ENCODE data around the gene MRPL41. TPM values are rescaled to one million over a fixed set of nuclear protein-coding genes. Genes with fewer than 3 reads are reported as not detected.
"Not testable (repeated sequence)": the region's sequence is repeated elsewhere in the genome, so short reads cannot be mapped to it uniquely, and the experiment has no call there.

MRPL41 gene
- total and polyA plus RNA-seq, 2 experiments from 2014 or later, result 32.8 to 146 TPM

GRCh38 chr9:137535120-137535428, 16.6 kb upstream of the MRPL41 start (continued):
- TF ChIP-seq, protein P1, sequence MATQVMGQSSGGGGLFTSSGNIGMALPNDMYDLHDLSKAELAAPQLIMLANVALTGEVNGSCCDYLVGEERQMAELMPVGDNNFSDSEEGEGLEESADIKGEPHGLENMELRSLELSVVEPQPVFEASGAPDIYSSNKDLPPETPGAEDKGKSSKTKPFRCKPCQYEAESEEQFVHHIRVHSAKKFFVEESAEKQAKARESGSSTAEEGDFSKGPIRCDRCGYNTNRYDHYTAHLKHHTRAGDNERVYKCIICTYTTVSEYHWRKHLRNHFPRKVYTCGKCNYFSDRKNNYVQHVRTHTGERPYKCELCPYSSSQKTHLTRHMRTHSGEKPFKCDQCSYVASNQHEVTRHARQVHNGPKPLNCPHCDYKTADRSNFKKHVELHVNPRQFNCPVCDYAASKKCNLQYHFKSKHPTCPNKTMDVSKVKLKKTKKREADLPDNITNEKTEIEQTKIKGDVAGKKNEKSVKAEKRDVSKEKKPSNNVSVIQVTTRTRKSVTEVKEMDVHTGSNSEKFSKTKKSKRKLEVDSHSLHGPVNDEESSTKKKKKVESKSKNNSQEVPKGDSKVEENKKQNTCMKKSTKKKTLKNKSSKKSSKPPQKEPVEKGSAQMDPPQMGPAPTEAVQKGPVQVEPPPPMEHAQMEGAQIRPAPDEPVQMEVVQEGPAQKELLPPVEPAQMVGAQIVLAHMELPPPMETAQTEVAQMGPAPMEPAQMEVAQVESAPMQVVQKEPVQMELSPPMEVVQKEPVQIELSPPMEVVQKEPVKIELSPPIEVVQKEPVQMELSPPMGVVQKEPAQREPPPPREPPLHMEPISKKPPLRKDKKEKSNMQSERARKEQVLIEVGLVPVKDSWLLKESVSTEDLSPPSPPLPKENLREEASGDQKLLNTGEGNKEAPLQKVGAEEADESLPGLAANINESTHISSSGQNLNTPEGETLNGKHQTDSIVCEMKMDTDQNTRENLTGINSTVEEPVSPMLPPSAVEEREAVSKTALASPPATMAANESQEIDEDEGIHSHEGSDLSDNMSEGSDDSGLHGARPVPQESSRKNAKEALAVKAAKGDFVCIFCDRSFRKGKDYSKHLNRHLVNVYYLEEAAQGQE (IDR thresholded peaks at IDR 0.05; ENCODE audit: unreplicated experiment), result no peak
- no peak for TF ChIP-seq EZH2phosphoT487 (IDR thresholded peaks at IDR 0.05; ENCODE audit: unreplicated experiment)
- no peak for TF ChIP-seq NANOG (IDR thresholded peaks at IDR 0.05; ENCODE audit: borderline replicate concordance)
- no peak for TF ChIP-seq ZNF114 (CRISPR knock-in tag; IDR thresholded peaks at IDR 0.05)

DNA sequence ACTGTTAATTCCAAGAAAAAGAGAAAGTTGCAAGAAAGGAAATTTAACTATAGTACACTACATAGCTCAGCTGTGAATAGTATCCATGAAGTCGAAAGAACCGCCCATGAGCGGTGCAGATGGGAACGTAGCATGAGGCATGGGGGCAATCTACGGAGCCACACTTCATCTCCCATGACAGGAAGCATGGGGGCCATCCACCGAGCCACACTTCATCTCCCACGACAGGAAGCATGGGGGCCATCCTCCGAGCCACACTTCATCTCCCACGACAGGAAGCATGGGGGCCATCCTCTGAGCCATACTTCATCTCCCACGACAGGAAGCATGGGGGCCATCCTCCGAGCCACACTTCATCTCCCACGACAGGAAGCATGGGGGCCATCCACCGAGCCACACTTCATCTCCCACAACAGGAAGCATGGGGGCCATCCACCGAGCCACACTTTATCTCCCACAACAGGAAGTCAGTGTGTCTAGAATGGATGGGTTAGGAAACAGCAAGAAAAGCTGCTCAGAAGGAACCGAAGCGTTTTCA, 15.0 kb upstream of the MRPL41 start:
- H3K4me1 ChIP-seq (ENCODE audit: insufficient read depth); H3K27me3 Mint-ChIP-seq (ENCODE audit: insufficient read depth, low read depth, poor library complexity); H3K27me3 ChIP-seq (ENCODE audit: insufficient read depth); H3K4me3 Mint-ChIP-seq; H3F3A ChIP-seq (replicated peaks; ENCODE audit: low read depth); DNase-seq (ENCODE audit: low spot score); H3K79me2 ChIP-seq (replicated peaks; ENCODE audit: insufficient read depth); H3K36me3 ChIP-seq (ENCODE audit: insufficient read depth); H3K9me2 ChIP-seq (ENCODE audit: insufficient read depth); H3K27ac Mint-ChIP-seq; H2AFZ ChIP-seq; ATAC-seq; H3K4me1 Mint-ChIP-seq; H3K4me3 ChIP-seq; H4K20me1 ChIP-seq (replicated peaks; ENCODE audit: insufficient read depth); H3K27ac ChIP-seq (ENCODE audit: low read depth); H3K36me3 Mint-ChIP-seq (ENCODE audit: low read depth); H3K4me2 ChIP-seq: not testable (repeated sequence)
- H3K9me3 Mint-ChIP-seq, result peaks cover 22% of the 10 kb centered on the region

- no peaks in the 10 kb centered on the region for H3K36me3 ChIP-seq (ENCODE audit: insufficient read depth)
- H4K20me1 ChIP-seq (replicated peaks; ENCODE audit: insufficient read depth), result no peaks in the 10 kb centered on the region
- no peak for ATAC-seq
- no peaks in the 10 kb centered on the region; the same call in 2 of the 3 replicates for H3K4me1 Mint-ChIP-seq
- no peak for TF ChIP-seq POLR2AphosphoS5 (IDR thresholded peaks at IDR 0.05; ENCODE audit: low read depth)
- no peak for TF ChIP-seq CREB1 (CRISPR knock-in tag; IDR thresholded peaks at IDR 0.05; ENCODE audit: low read depth)
- no peak for TF ChIP-seq STAT1 (IDR thresholded peaks at IDR 0.05; ENCODE audit: unreplicated experiment)
- TF ChIP-seq, protein P2, sequence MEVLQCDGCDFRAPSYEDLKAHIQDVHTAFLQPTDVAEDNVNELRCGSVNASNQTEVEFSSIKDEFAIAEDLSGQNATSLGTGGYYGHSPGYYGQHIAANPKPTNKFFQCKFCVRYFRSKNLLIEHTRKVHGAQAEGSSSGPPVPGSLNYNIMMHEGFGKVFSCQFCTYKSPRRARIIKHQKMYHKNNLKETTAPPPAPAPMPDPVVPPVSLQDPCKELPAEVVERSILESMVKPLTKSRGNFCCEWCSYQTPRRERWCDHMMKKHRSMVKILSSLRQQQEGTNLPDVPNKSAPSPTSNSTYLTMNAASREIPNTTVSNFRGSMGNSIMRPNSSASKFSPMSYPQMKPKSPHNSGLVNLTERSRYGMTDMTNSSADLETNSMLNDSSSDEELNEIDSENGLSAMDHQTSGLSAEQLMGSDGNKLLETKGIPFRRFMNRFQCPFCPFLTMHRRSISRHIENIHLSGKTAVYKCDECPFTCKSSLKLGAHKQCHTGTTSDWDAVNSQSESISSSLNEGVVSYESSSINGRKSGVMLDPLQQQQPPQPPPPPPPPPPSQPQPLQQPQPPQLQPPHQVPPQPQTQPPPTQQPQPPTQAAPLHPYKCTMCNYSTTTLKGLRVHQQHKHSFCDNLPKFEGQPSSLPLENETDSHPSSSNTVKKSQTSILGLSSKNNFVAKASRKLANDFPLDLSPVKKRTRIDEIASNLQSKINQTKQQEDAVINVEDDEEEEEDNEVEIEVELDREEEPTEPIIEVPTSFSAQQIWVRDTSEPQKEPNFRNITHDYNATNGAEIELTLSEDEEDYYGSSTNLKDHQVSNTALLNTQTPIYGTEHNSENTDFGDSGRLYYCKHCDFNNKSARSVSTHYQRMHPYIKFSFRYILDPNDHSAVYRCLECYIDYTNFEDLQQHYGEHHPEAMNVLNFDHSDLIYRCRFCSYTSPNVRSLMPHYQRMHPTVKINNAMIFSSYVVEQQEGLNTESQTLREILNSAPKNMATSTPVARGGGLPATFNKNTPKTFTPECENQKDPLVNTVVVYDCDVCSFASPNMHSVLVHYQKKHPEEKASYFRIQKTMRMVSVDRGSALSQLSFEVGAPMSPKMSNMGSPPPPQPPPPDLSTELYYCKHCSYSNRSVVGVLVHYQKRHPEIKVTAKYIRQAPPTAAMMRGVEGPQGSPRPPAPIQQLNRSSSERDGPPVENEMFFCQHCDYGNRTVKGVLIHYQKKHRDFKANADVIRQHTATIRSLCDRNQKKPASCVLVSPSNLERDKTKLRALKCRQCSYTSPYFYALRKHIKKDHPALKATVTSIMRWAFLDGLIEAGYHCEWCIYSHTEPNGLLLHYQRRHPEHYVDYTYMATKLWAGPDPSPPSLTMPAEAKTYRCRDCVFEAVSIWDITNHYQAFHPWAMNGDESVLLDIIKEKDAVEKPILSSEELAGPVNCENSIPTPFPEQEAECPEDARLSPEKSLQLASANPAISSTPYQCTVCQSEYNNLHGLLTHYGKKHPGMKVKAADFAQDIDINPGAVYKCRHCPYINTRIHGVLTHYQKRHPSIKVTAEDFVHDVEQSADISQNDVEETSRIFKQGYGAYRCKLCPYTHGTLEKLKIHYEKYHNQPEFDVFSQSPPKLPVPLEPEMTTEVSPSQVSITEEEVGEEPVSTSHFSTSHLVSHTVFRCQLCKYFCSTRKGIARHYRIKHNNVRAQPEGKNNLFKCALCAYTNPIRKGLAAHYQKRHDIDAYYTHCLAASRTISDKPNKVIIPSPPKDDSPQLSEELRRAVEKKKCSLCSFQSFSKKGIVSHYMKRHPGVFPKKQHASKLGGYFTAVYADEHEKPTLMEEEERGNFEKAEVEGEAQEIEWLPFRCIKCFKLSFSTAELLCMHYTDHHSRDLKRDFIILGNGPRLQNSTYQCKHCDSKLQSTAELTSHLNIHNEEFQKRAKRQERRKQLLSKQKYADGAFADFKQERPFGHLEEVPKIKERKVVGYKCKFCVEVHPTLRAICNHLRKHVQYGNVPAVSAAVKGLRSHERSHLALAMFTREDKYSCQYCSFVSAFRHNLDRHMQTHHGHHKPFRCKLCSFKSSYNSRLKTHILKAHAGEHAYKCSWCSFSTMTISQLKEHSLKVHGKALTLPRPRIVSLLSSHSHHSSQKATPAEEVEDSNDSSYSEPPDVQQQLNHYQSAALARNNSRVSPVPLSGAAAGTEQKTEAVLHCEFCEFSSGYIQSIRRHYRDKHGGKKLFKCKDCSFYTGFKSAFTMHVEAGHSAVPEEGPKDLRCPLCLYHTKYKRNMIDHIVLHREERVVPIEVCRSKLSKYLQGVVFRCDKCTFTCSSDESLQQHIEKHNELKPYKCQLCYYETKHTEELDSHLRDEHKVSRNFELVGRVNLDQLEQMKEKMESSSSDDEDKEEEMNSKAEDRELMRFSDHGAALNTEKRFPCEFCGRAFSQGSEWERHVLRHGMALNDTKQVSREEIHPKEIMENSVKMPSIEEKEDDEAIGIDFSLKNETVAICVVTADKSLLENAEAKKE (CRISPR knock-in tag; IDR thresholded peaks at IDR 0.05), result no peak
- no peak for TF ChIP-seq ZNF114 (CRISPR knock-in tag; IDR thresholded peaks at IDR 0.05)
- no peak for TF ChIP-seq ZNF331 (CRISPR knock-in tag; IDR thresholded peaks at IDR 0.05; ENCODE audit: low read depth)
- H2AFZ ChIP-seq, result no peak overlapping the region
- no peaks in the 10 kb centered on the region for H3K27me3 ChIP-seq (ENCODE audit: insufficient read depth)
- H3K36me3 Mint-ChIP-seq (ENCODE audit: low read depth), result peaks cover 8% of the 10 kb centered on the region; the same call in 2 of the 3 replicates
- H3K79me2 ChIP-seq (replicated peaks; ENCODE audit: insufficient read depth), result no peaks in the 10 kb centered on the region
- H3K4me3 ChIP-seq, result no peak overlapping the region
- no peak overlapping the region for H3K4me3 Mint-ChIP-seq
- DNase-seq (ENCODE audit: low spot score), result no peak
- no peaks in the 10 kb centered on the region for H3K9me2 ChIP-seq (ENCODE audit: insufficient read depth)
- H3K27ac Mint-ChIP-seq, result no peak overlapping the region
- H3K4me1 ChIP-seq (ENCODE audit: insufficient read depth), result no peaks in the 10 kb centered on the region
- H3K27ac ChIP-seq (ENCODE audit: low read depth), result no peak overlapping the region
- H3F3A ChIP-seq (replicated peaks; ENCODE audit: low read depth), result 0 out of 2 replicates have a peak, but pooled peaks cover 5% of the 10 kb centered on the region
- H3K4me2 ChIP-seq, result no peak overlapping the region
- peaks cover 9% of the 10 kb centered on the region for H3K27me3 Mint-ChIP-seq (ENCODE audit: insufficient read depth, low read depth, poor library complexity)
- peaks cover 17% of the 10 kb centered on the region for H3K9me3 Mint-ChIP-seq
Observed at GRCh38 chr9:137538058-137538457, 13.6 kb upstream of the MRPL41 start.
